Fibroblast of lung (primary cell): ENCODE measurements around the gene CDH6. TPM values are rescaled to one million over a fixed set of nuclear protein-coding genes. Genes with fewer than 3 reads are reported as not detected.

Source experiments
- DNase-seq, 2 donors: peaks; one replicate each; pipeline versions ENCODE4 v3.0.0 to v3.0.0-alpha.2; 2010; ENCODE audit warnings: low read depth in 2 of 2
- H2AFZ ChIP-seq: 2 replicates; pipeline ENCODE4 v1.5.1; 2012; ENCODE audit warnings: low read length, control low read depth, inconsistent platforms
- H3K27ac ChIP-seq: 2 replicates; pipeline ENCODE4 v1.5.1; 2011; ENCODE audit warnings: low read length, control low read depth; ENCODE audit not compliant: insufficient read depth
- H3K27me3 ChIP-seq: 2 replicates; pipeline ENCODE4 v1.5.1; 2011; ENCODE audit warnings: mild to moderate bottlenecking, low read length; ENCODE audit not compliant: control insufficient read depth, insufficient read depth
- H3K36me3 ChIP-seq: 2 replicates; pipeline ENCODE4 v1.5.1; 2011; ENCODE audit warnings: low read length; ENCODE audit not compliant: control insufficient read depth, insufficient read depth
- H3K4me1 ChIP-seq: 2 replicates; pipeline ENCODE4 v1.5.1; 2011; ENCODE audit warnings: low read length; ENCODE audit not compliant: control insufficient read depth, insufficient read depth; ENCODE audit errors: extremely low read depth
- H3K4me2 ChIP-seq: 2 replicates; pipeline ENCODE4 v1.5.1; 2011; ENCODE audit warnings: low read length, control low read depth; ENCODE audit not compliant: insufficient read depth; ENCODE audit errors: extremely low read depth
- H3K4me3 ChIP-seq, 4 experiments: fragments of 200-600 bp in 1 of 4; sonication (generic) in 1 of 4; replicated peaks in 1 of 4; 2 replicates each; pipeline ENCODE4 v1.5.1; 2011 to 2016; ENCODE audit warnings: low read length in 4 of 4, low read depth in 3 of 4, mild to moderate bottlenecking in 3 of 4, control low read depth in 2 of 4, inconsistent platforms in 1 of 4, mixed read lengths in 1 of 4; ENCODE audit not compliant: insufficient read depth in 1 of 4; ENCODE audit errors: control extremely low read depth in 1 of 4
- H3K79me2 ChIP-seq: 2 replicates; pipeline ENCODE4 v1.5.1; 2012; ENCODE audit warnings: mild to moderate bottlenecking, low read length, inconsistent platforms; ENCODE audit not compliant: control insufficient read depth, insufficient read depth
- H3K9ac ChIP-seq: 2 replicates; pipeline ENCODE4 v1.5.1; 2011; ENCODE audit warnings: mild to moderate bottlenecking, low read length, control low read depth; ENCODE audit not compliant: insufficient read depth
- H3K9me3 ChIP-seq: 2 replicates; pipeline ENCODE4 v1.5.1; 2012; ENCODE audit warnings: low read depth, low read length; ENCODE audit not compliant: control insufficient read depth, insufficient read depth
- H4K20me1 ChIP-seq: 2 replicates; pipeline ENCODE4 v1.5.1; 2011; ENCODE audit warnings: low read length; ENCODE audit not compliant: control insufficient read depth, insufficient read depth; ENCODE audit errors: extremely low read depth
- CTCF ChIP-seq, 2 donors: IDR thresholded peaks in 1 of 2; conservative IDR thresholded peaks in 1 of 2; 1 replicate in 1 of 2; 2 replicates in 1 of 2; pipeline ENCODE4 v1.5.1; 2011 to 2012; ENCODE audit warnings: low read length in 2 of 2, control low read depth in 1 of 2, inconsistent platforms in 1 of 2, low read depth in 1 of 2, mild to moderate bottlenecking in 1 of 2
- EZH2 ChIP-seq: IDR thresholded peaks from 2 replicates; pipeline ENCODE4 v1.5.1; 2012; ENCODE audit warnings: low read length, control low read depth, mild to moderate bottlenecking; ENCODE audit errors: missing control alignments
- polyA plus RNA-seq, 2 donors: library from polyadenylated mRNA; depleted of rRNA in 1 of 2; stranded (reverse) in 1 of 2; unstranded in 1 of 2; fragments of >200 nt; gene quantifications; 2 replicates each; pipeline ENCODE4 v1.2.1, GENCODE V29; 2011 to 2012; ENCODE audit warnings: missing spikeins in 1 of 2
- total RNA-seq: library from RNA; depleted of rRNA; stranded (reverse); fragments of >200 nt; gene quantifications from 2 replicates; pipeline ENCODE4 v1.2.1, GENCODE V29; 2014

Gene CDH6
- total and polyA plus RNA-seq, 2 donors (not counting 1 experiment from before 2014, with no cell fraction given): 10.4 to 18.8 TPM

DNA sequence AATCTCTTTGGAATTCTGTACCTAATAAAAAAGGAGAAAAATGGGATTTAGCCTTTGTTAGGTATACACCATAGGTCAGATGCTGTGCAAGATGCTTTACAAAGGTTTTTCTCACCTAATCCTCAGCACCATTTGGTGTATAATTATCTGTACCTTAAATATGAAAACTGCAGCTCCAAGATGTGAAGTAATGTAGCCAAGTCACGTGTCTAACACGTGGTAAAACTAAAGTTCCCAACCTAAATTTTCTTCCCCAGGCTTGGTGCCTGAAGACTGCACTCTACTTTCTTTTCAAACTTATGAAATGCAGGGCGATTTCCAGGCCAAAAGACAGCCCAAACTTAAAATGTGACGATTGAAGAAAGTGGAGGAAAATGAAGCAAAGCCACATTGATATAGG is 125.8 kb downstream of the CDH6 start:
- no peaks in the 10 kb centered on the region for H3K36me3 ChIP-seq
- no peaks in the 10 kb centered on the region for H3K9me3 ChIP-seq
- H3K27me3 ChIP-seq: no peaks in the 10 kb centered on the region
- TF ChIP-seq EZH2: no peak
- no peak for TF ChIP-seq CTCF (conservative IDR thresholded peaks at IDR 0.05 in 1 of 2, IDR thresholded peaks at IDR 0.05 in 1 of 2; ENCODE audit: low read depth in 1 of 2, low read length in 2 of 2)
- H3K27ac ChIP-seq: no peak overlapping the region
- no peak for DNase-seq
- H3K4me3 ChIP-seq: no peak overlapping the region
- no peaks in the 10 kb centered on the region for H3K79me2 ChIP-seq
- H3K4me2 ChIP-seq: no peak overlapping the region
- H2AFZ ChIP-seq: no peak overlapping the region
- H3K9ac ChIP-seq: no peak overlapping the region
- no peaks in the 10 kb centered on the region for H4K20me1 ChIP-seq
- no peaks in the 10 kb centered on the region for H3K4me1 ChIP-seq

GRCh38 chr5:31322946-31323345 is 129.5 kb downstream of the CDH6 start:
- no peak for DNase-seq
- Histone ChIP-seq H3K27me3 (no peaks in the 10 kb centered on the region), H3K36me3 (no peaks in the 10 kb centered on the region), H2AFZ (no peak overlapping the region), H3K9ac (no peak overlapping the region), H3K4me3 (no peak overlapping the region), H3K4me2 (no peak overlapping the region), H3K27ac (no peak overlapping the region), H3K9me3 (no peaks in the 10 kb centered on the region), H3K79me2 (no peaks in the 10 kb centered on the region), H4K20me1 (no peaks in the 10 kb centered on the region), H3K4me1 (no peaks in the 10 kb centered on the region)
- TF ChIP-seq CTCF (conservative IDR thresholded peaks at IDR 0.05 in 1 of 2, IDR thresholded peaks at IDR 0.05 in 1 of 2; ENCODE audit: low read depth in 1 of 2, low read length in 2 of 2) (no peak), EZH2 (no peak)

DNA sequence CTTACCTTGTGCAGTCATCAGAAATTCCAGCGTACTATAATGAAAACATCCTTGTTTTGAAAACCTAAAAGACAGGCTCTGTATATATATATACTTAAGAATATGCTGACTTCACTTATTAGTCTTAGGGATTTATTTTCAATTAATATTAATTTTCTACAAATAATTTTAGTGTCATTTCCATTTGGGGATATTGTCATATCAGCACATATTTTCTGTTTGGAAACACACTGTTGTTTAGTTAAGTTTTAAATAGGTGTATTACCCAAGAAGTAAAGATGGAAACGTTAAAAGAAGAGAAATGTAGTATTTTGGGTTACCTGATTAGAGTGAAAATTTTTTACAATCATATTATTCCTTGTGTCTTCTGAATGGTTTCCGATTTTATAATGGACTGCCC is 131.4 kb downstream of the CDH6 start:
- H3K27me3 ChIP-seq: no peaks in the 10 kb centered on the region
- DNase-seq: no peak
- H3K27ac ChIP-seq: no peak overlapping the region
- H4K20me1 ChIP-seq: no peaks in the 10 kb centered on the region
- no peak overlapping the region for H3K4me2 ChIP-seq
- no peaks in the 10 kb centered on the region for H3K79me2 ChIP-seq
- H2AFZ ChIP-seq: no peak overlapping the region
- no peaks in the 10 kb centered on the region for H3K36me3 ChIP-seq
- TF ChIP-seq CTCF (conservative IDR thresholded peaks at IDR 0.05 in 1 of 2, IDR thresholded peaks at IDR 0.05 in 1 of 2; ENCODE audit: low read depth in 1 of 2, low read length in 2 of 2): no peak
- no peak for TF ChIP-seq EZH2
- no peaks in the 10 kb centered on the region for H3K9me3 ChIP-seq
- H3K4me3 ChIP-seq: no peak overlapping the region
- no peaks in the 10 kb centered on the region for H3K4me1 ChIP-seq
- no peak overlapping the region for H3K9ac ChIP-seq
